GM21390 (cell line): Measurements from ENCODE around the gene PLD6.

Experiments used
- ATAC-seq: cut with Tn5 transposase; IDR thresholded peaks from one replicate; pipeline ENCODE4 v1.9.1; 2021; ENCODE audit not compliant: unreplicated experiment

Gene PLD6

DNA sequence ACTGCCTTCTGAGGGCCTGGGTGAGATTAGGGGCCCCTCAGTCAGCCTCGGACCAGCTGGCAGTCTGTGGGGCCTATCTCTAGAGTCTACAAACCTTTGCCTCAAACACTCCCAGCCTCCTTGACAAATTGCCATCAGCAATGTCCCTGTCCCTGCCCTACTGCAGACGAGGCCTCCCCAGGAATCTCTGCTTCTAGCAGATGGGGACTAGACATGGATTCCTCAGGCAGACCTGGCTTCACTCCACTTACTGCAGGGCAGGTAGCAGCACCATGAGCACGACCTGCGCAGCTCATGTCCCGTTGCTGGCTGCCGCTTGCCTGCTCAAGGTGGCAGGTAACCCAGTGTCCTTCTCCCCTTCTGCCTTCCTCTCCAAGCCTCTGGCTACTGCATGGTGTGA, 49.1 kb downstream of the PLD6 start:
- no peak for ATAC-seq

- ATAC-seq: no peak
Observed at GRCh38 chr17:17156511-17156910, 49.6 kb downstream of the PLD6 start.

- no peak for ATAC-seq
Observed at GRCh38 chr17:17156107-17156506, 50.0 kb downstream of the PLD6 start.

DNA sequence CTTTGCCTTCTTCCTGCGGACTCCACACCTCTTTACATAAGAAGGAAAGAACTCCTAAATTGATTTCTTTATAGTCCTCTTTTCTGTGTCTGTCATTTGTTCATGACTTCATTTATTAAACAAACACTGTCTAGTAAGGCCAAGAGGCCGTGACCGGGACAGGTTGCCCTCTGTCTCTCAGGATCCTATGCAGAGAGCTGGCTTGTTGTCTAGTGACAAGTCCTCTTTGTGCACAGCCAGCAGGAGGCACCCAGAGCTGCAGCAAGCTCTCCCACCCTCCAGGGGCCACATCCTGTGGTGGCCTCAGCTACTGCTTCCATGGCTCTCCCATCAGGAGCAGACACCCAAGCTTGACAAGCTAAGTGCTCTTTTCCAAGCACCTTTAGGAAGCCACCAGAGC, 50.6 kb downstream of the PLD6 start:
- ATAC-seq: no peak

DNA sequence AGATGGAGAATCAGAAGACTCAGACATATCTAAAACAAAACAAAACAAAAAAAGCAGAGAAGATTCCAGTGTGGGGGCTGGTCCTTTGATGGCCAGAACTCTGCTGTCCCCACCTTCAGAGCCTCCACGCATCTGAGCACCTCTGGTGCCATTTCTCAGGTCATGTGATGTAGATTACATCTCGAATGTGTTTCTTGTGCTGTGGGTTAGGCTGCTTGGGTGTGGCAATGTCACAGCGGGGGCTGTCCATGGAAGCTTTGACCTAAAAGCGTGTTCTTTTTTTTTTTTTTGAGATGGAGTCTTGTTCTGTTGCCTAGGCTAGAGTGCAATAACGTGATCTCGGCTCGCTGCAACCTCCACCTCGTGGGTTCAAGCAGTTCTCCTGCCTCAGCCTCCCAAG, 51.2 kb downstream of the PLD6 start:
- ATAC-seq: no peak

DNA sequence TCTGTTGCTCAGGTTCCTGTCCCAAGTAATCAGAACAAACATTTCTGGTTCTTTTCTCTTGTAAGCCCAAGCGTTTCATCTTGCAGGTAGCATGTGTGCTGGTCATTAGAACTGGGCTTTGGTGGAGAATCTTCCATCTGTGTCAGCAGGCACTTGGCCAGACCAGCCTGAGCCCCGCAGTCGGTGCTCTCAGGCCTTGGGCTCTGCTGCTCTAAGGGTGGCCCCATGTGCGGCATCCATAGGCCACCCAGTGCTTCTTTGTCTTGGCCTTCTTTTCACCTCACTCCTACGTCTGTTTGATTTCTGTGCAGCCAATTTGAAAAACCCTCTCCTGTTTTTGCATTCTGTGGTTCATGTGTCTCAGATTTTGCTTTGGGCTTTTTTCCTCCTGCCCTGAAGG, 51.6 kb downstream of the PLD6 start:
- ATAC-seq: no peak

GRCh38 chr17:17153709-17154108, 52.4 kb downstream of the PLD6 start:
- no peak for ATAC-seq

GRCh38 chr17:17153071-17153470, 53.1 kb downstream of the PLD6 start:
- no peak for ATAC-seq

DNA sequence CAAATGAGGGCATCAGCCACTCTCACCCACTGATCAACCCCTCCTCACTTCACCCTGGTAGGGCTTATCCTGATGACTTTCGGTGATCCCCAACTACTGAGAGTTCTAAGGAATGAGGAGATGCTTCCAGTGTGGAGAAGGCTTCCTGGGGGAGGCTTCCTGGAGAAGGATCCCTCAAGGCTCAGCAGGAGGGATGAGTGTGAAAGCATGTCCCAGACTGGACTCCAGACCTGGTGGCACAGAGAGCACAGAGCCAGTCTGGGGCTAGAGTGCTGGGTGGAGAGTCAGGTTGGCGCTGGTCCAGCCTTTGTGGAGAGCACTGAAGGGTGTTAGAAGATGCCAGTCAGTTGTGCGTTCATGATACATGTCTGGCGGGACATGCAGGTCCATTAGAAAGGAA, 53.7 kb downstream of the PLD6 start:
- ATAC-seq: no peak

DNA sequence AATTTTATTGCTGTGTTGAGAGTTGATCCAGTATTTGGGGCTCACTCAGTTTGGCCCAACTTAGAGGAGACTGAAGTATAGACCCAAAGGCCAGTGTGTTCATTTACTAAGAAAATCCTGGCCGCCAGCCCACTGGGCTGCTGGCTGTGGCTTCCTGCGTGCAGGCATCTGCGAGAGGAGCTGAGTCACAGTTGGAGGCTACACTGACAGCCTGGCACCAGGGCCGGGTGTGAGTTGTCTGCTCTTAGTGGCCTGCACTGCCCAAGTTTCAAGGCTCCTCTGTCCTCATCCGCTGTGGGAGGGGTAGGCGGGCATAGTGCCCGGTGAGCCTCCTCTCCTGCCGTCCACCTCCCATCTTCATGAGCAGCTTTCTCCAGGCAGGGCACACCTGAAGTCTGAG, 54.2 kb downstream of the PLD6 start:
- no peak for ATAC-seq

- no peak for ATAC-seq
Observed at GRCh38 chr17:17151541-17151940, 54.6 kb downstream of the PLD6 start.

DNA sequence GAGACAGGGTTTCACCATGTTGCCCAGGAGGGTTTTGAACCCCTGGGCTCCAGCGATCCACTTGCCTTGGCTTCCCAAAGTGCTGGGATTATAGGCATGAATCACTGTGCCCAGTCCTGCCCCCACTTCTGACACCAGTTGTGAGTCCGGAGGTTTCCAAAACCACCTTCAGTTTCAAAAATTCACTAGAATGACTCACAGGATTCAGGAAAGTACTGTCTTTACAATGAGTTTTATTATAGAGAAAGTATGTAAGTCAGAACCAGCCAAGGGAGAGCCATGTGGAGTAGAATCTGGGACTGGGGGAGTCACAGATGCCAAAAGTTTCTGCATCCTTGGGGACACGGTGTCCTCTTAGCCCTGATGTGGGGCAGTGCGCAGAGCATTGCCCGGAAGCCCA, 55.1 kb downstream of the PLD6 start:
- no peak for ATAC-seq
